Measurements from ENCODE around the gene TUBB4A. TPM values are rescaled to one million over a fixed set of nuclear protein-coding genes. Genes with fewer than 3 reads are reported as not detected.

The TUBB4A gene
- total and polyA plus RNA-seq, 8 donors = 0.76 to 3.9 (median 0.89) TPM; not detected in 3

GRCh38 chr19:6528544-6529121, 26.5 kb upstream of the TUBB4A start:
- Histone ChIP-seq H3K4me3 (no peak overlapping the region), H3K9me3 (no peaks in the 10 kb centered on the region), H3K27me3 (peaks cover 6 to 31% (median 20%) of the 10 kb centered on the region in 3 donors), H3K4me1 (peaks cover 8 to 33% (median 23%) of the 10 kb centered on the region in 4 donors), H3K36me3 (no peaks in the 10 kb centered on the region), H3K27ac (no peak overlapping the region)
- peak in 1 of 2 donors; percentile 74 for DNase-seq
- intact Hi-C loops (cut with DNase I; ENCODE audit: low total_unique reads) = loop anchor here (10.0 kb wide), 1 partner anchor 336 kb away; no protein-coding TSS in a partner anchor
- 36 to 47% (median 39%) methylated on average over 9 of the region's 9 CpGs for WGBS, 5 donors
- TF ChIP-seq EP300 (IDR thresholded peaks at IDR 0.05) (no peak), POLR2A (IDR thresholded peaks at IDR 0.05) (no peak)

- Histone ChIP-seq H3K4me3 (no peak overlapping the region), H3K27me3 (peaks cover 6 to 27% (median 17%) of the 10 kb centered on the region in 3 donors), H3K27ac (no peak overlapping the region), H3K36me3 (no peaks in the 10 kb centered on the region), H3K9me3 (no peaks in the 10 kb centered on the region), H3K4me1 (peaks cover 8 to 33% (median 23%) of the 10 kb centered on the region in 4 donors)
- no peak for TF ChIP-seq POLR2A (IDR thresholded peaks at IDR 0.05)
- TF ChIP-seq CTCF (IDR thresholded peaks at IDR 0.05) = no peak
- DNase-seq = no peak
- WGBS, 5 donors = 64 to 69% (median 67%) methylated on average over 17 of the region's 17 CpGs
- intact Hi-C loops (cut with DNase I; ENCODE audit: low total_unique reads) = loop anchor here (10.0 kb wide), 1 partner anchor 337 kb away; no protein-coding TSS in a partner anchor
These were observed 25.9 kb upstream of the TUBB4A start for GRCh38 chr19:6527893-6528543.

- H3K36me3 ChIP-seq = no peaks in the 10 kb centered on the region
- no peak overlapping the region for H3K4me3 ChIP-seq
- intact Hi-C loops (cut with DNase I; ENCODE audit: low total_unique reads) = loop anchor here (10.0 kb wide), 1 partner anchor 340 kb away; no protein-coding TSS in a partner anchor
- no peak overlapping the region for H3K27ac ChIP-seq
- H3K4me1 ChIP-seq = peaks cover 0 to 14% (median 5%) of the 10 kb centered on the region in 4 donors
- TF ChIP-seq EP300 (IDR thresholded peaks at IDR 0.05) (no peak), CTCF (IDR thresholded peaks at IDR 0.05) (no peak), POLR2A (IDR thresholded peaks at IDR 0.05) (no peak), POLR2AphosphoS5 (IDR thresholded peaks at IDR 0.05) (no peak)
- H3K27me3 ChIP-seq = peaks cover 0 to 14% (median 0%) of the 10 kb centered on the region in 3 donors
- H3K9me3 ChIP-seq = no peaks in the 10 kb centered on the region
- WGBS, 5 donors = 66 to 84% (median 70%) methylated on average over 2 of the region's 2 CpGs
- peak in 1 of 2 donors; percentile 41 for DNase-seq
These were observed 22.2 kb upstream of the TUBB4A start for GRCh38 chr19:6524311-6524710.

- DNase-seq = no peak
- Histone ChIP-seq H3K4me3 (no peak overlapping the region), H3K27me3 (peaks cover 0 to 14% (median 0%) of the 10 kb centered on the region in 3 donors), H3K4me1 (peaks cover 0 to 19% (median 3%) of the 10 kb centered on the region in 4 donors), H3K36me3 (no peaks in the 10 kb centered on the region), H3K9me3 (no peaks in the 10 kb centered on the region), H3K27ac (no peak overlapping the region)
- intact Hi-C loops (cut with DNase I; ENCODE audit: low total_unique reads) = loop anchor here (10.0 kb wide), 1 partner anchor 342 kb away; no protein-coding TSS in a partner anchor
- WGBS, 5 donors = 74 to 85% (median 77%) methylated on average over 6 of the region's 6 CpGs
- TF ChIP-seq EP300 (IDR thresholded peaks at IDR 0.05) (no peak), CTCF (IDR thresholded peaks at IDR 0.05) (no peak)
These were observed 20.6 kb upstream of the TUBB4A start for GRCh38 chr19:6522712-6523111.
